Measurements from ENCODE around the gene SGIP1.
"Not testable (repeated sequence)": the region's sequence is repeated elsewhere in the genome, so short reads cannot be mapped to it uniquely, and the experiment has no call there.

The SGIP1 gene

DNA sequence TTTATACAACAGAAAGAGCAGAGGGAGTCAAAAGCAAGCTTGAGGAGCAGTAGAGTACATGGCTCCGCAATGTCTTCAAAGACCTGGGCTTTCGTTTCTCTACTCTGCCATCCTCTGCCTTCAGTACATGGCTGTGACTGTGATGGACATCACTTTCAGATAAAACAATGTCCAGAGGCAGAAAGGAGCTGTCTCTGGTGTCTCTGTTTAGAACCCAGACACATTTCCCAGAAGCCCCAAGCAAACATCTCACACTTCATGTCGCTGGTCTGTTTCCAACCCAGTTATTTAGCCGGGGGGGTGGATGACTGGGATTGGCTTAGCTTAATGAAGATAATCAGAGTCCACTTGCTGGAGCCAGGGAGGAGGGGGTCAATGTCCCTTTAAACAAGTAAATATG lies 25.6 kb downstream of the SGIP1 start:
- no peak for DNase-seq

DNA sequence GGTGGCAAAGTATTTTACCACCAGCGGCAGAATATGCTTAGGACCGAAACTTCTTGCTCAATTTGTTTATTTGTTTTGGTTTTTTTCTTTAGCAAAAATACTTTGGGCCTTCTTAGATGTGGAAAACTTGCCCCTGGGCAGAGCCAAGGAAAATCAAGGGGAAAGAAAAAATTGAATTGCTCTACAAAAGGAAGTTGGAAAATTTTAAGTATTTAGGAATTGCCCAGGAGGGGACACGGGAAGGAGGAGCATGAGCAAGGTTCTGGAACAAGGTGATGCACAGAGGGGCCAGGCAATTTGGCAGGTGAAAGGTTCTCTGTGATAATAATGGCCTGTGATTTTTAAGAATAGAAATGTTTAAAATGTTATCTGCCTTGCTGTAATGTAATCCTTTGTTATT lies 28.6 kb downstream of the SGIP1 start:
- no peak for DNase-seq

- no peak for DNase-seq
Observed at GRCh38 chr1:66563094-66563800, 29.3 kb downstream of the SGIP1 start.

DNA sequence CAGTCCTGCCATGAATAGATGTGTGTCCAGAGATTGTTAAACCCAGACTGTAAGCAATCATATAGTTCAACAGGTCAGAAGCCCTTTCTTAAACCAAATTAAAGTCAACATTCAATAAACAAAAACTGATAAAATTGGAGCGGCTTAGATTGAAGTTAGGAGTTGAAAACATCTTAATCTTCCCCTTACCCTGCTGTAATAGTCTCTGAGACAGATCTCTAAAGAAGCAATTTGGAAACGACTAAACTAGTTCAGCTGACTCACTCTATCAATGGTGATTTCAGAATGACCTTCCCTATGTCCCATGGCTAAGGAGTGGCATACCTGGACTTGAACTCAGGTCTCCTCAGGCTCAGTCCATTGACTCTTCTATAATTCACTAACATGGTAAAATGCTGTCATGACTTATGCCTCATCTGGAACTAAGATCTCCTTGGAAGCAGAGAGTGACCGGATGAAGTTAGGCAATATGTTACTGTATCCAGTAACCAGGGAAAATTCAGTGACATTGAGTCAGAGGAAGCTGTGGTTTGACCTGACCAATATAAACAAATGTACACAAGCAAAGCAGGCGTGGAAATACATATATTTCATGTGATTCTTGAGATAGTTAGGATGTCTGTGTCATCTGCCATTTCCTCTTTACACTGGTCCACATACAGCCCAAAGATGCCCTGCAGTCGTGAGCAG lies 30.1 kb downstream of the SGIP1 start:
- no peak for DNase-seq

DNA sequence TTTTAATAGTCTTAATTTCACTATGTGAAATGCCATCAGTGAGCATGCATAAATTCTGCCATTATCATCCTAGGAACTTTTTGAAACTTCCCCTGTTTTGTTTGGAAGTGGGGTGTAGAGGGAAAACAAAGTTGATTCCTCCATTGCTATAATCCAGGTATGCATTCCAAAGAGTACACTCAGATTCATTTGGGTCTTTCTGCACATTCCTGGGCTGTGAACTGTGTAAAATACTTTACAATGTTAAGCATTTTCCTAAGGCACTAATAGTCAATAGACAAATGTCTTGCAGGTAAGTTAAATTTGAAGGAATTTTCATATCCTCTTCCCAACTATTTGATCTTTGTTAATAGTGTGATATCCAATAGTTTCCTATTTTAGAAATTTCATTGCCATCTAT lies 36.2 kb downstream of the SGIP1 start:
- no peak for DNase-seq

- no peak for DNase-seq
Observed at GRCh38 chr1:66571789-66572188, 37.8 kb downstream of the SGIP1 start.

GRCh38 chr1:66575739-66576138 lies 41.8 kb downstream of the SGIP1 start:
- DNase-seq, result no peak

DNA sequence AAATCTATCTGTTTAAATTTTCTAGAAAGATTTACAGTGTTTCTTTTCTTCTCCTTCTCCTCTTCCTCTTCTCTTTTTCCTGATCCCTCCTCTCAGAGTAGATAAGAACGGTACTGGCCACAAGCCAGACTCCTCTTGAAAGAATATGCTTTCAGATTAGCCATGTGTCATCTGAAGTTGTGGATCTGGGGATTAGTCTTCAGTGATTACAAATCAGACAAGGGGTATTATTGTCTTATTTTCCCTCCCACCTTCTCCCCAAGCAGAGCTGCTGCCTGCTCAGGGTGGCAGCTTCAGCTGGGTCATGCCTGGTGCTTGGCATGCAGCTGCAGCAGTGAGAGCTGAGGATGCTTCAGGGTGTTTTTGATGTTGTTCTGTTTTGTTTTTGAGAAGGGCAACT lies 42.7 kb downstream of the SGIP1 start:
- DNase-seq, result no peak

DNA sequence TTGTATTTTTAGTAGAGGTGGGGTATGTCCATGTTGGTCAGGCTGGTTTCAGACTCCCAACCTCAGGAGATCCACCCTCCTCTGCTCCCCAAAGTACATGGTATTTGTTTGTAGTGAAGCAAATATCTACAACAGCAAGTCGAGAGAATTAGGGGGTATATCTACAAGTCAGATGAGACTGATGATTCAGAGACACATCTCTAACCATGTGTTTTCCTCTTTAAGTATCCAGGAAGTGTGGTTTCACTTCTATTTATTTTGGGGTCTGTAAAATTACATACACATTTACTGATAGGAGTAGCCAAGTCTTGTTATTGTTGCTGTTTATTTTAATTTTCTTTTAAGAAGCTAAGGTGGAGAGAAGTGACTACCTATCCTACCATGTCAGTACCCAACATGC lies 44.9 kb downstream of the SGIP1 start:
- no peak for DNase-seq

- DNase-seq, result no peak
Observed at GRCh38 chr1:66580081-66580480, 46.1 kb downstream of the SGIP1 start.

- no peak for DNase-seq
Observed at GRCh38 chr1:66583021-66583420, 49.1 kb downstream of the SGIP1 start.

DNA sequence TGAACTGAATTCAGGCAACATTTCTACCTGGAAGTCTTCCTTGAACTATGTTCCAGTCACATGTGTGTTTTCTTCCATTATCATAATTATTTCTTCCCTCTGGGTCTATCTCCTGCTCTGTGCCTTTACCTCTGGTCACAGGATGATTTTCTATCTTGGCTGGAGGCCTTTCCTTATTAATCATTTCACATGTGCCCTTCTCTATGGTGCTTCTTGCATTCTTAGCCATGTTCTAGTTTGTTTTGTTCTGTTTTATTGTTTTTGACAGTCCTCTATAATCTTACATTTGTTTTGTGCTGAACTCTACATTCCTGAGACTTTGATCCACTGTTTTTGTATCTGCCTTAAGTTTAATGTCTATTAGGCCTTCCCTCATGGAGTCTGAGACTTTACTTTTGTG lies 51.0 kb downstream of the SGIP1 start:
- no peak for DNase-seq

GRCh38 chr1:66589326-66589725 lies 55.4 kb downstream of the SGIP1 start:
- DNase-seq, result no peak

- not testable (repeated sequence) for DNase-seq
Observed at GRCh38 chr1:66592106-66592507, 58.2 kb downstream of the SGIP1 start.

- no peak for DNase-seq
Observed at GRCh38 chr1:66596191-66596590, 62.2 kb downstream of the SGIP1 start.

GRCh38 chr1:66597500-66597899 lies 63.5 kb downstream of the SGIP1 start:
- no peak for DNase-seq

DNA sequence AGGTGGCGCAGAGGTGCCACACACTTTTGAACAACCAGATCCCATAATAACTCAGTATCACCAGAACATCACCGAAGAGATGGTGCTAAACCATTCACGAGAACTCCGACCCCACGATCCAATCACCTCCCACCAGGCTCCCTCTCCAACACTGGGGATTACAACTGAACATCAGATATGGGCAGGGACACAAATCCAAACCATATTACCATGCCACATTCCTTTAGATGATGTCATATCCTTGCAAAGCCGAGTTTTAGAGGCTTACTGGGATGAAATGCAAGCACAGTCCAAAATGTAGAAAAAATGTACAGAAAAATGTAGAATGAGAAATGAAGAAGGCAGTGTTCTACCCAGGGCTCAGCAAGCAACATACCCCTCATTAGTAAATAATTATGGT lies 64.7 kb downstream of the SGIP1 start:
- no peak for DNase-seq

GRCh38 chr1:66599346-66599745 lies 65.4 kb downstream of the SGIP1 start:
- DNase-seq, result no peak

DNA sequence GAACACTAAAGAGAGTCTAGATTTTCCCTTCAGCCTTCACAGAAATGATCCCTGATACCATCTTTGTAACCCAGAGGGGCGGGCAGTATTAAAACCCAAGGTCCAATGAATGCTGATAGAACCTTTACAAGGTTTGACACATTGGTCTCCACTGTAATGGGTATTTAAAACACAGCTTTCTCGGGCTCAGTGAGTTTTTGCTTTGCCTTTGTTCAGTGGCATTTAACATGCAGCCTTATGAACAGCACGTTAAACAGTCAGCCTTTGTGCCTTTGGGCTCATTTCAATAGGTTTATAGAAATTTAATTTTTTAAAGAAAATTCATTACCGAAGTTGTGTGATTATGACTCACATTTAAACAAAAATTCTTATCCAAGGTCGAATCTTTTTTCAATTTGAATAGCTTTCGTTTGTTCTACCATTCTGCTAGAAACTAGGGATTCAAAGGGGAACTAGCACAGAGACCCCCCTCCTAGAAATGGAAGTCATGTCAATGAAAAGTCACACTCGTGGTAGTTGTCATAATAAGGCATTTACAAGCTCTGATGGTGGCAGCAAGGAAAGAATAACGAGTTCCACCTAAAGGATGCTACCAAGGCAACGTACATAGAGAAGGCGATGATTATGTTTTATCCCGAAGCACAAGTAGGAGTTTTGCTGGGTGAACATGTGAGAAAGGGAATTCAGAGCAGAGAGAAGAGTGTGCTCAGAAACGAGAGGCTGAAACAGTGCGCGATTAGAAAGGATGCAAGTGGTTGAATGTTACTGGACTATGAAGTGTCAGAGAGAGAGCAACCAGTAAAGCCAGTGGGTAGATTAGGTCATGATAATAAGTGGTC lies 66.2 kb downstream of the SGIP1 start:
- no peak for DNase-seq

DNA sequence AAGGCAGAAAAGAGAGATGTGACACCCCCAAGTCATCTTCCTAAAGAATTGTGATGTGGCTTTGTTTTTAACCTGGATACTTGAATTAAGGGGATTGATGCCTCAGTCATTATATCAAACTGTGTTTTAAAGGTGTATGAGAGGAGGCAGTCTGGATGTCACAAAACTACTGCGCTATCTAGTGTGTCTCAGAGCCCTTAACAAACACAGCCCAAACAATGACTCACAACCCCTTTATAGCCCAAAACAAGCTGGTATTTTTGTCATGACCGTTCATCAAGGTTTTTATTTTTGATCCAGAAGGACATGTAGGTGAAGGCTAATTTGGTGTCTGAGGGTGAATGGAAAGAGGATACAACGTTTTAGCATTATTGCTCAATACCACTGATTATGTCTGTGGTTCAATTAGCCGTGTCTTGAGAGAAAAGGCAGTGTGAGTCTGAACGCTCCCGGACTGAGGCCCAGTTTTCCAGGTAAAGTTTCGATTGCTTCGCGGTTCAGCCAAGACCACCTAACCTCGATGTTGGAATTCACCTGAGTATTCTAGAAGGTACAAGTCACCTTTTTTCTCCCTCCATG lies 71.6 kb downstream of the SGIP1 start:
- no peak for DNase-seq

GRCh38 chr1:66606362-66607065 lies 72.6 kb downstream of the SGIP1 start:
- no peak for DNase-seq

GRCh38 chr1:66607458-66607857 lies 73.5 kb downstream of the SGIP1 start:
- no peak for DNase-seq

DNA sequence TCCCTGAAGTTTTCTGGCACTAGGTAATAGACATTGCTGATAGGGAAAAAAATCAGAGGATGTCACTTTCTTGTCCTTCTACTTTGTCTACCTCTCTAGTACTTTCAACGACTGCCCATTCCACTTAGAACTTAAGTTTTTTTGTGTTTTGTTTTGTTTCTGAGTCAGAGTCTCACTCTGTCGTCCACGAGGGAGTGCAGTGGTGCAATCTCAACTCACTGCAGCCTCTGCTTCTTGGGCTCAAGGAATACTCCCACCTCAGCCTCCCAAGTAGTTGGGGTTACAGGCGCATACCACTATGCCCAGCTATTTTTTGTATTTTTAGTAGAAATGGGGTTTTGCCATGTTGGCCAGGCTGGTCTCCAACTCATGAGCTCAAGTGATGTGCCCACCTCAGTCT lies 79.2 kb downstream of the SGIP1 start:
- DNase-seq, result no peak
